ENCODE results near the gene BMP6.

DNA sequence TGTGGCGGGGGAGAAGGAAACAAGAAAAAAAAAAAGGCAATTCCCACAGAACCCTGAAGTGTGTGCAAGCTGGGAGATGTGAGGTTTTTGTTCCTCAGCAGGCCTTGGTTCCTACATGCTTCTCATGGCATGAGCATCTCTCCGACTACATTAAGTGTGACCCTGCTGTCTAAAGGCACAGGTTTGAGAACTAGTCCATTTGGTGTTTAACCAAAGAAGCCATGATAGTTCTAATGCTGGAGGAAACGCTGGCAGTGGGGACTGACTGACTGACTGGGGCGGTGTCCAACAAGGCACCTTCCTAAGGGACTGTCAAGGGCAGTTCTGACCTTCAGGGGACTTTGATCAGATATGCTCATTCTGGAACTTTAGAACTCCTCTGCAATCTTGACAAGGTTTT lies 180.8 kb downstream of the BMP6 start:
- TF ChIP-seq, protein P1, sequence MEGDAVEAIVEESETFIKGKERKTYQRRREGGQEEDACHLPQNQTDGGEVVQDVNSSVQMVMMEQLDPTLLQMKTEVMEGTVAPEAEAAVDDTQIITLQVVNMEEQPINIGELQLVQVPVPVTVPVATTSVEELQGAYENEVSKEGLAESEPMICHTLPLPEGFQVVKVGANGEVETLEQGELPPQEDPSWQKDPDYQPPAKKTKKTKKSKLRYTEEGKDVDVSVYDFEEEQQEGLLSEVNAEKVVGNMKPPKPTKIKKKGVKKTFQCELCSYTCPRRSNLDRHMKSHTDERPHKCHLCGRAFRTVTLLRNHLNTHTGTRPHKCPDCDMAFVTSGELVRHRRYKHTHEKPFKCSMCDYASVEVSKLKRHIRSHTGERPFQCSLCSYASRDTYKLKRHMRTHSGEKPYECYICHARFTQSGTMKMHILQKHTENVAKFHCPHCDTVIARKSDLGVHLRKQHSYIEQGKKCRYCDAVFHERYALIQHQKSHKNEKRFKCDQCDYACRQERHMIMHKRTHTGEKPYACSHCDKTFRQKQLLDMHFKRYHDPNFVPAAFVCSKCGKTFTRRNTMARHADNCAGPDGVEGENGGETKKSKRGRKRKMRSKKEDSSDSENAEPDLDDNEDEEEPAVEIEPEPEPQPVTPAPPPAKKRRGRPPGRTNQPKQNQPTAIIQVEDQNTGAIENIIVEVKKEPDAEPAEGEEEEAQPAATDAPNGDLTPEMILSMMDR (IDR thresholded peaks at IDR 0.05; ENCODE audit: low read depth, low read length): no peak
- no peak for TF ChIP-seq EZH2phosphoT487 (IDR thresholded peaks at IDR 0.05; ENCODE audit: low read depth)

Data from OCI-LY3 (cell line).